A549 treated with AZD9567 at 1 μM for 4 hours (cell line): ENCODE data around the gene ISG20. TPM values are rescaled to one million over a fixed set of nuclear protein-coding genes. Genes with fewer than 3 reads are reported as not detected.

Experiments used
- total RNA-seq: library from RNA; stranded (reverse); fragments of 200-300 nt; extraction: Qiagen RNA extraction; gene quantifications from 5 replicates; pipeline ENCODE4 v1.2.3, GENCODE V29; 2022; ENCODE audit not compliant: insufficient read depth

ISG20 gene
- 34.8 to 40.3 TPM (median 37.0 TPM) in 5 replicates for total RNA-seq

DNA sequence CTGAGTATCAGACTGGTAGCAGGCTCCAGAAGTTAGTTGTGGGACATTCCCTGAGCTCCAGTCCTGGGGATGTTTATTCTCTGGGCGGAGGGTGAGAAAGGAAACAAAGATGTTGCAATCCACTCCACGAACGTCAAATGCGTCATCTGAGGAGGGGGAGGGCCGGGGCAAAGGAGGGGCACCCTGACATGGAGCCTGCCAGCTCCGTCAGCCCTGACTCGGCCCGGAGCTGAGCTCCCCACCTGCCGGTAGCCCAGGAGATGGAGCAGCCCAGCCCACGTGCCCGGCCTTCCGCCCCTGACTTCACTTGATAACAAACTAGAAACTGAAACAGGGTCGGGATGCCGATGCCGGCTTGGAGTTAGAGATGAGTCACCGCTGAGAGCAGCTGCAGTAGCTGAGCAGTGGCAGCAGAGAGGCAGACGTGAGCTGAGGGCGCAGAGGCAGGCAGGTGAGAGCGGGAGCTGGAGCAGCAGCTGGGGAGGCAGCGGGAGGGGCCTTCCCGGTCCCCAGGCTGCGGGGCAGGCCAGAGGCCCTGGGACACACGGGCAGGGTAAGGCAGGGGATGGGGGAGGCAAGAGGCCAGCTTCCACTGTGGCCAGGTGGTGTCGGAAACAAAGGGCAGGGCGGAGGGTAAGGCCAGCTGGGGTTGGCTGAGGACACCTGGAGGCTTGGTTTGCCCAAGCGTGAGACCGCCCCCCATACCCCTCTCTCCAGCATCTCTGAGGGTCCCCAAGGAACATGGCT lies at the start of gene ISG20:
Gene ISG20, plus strand, starts transcription at position 391 of the 747 bp plus-strand sequence. Its CDS starts 351 bp downstream, at position 742.

DNA sequence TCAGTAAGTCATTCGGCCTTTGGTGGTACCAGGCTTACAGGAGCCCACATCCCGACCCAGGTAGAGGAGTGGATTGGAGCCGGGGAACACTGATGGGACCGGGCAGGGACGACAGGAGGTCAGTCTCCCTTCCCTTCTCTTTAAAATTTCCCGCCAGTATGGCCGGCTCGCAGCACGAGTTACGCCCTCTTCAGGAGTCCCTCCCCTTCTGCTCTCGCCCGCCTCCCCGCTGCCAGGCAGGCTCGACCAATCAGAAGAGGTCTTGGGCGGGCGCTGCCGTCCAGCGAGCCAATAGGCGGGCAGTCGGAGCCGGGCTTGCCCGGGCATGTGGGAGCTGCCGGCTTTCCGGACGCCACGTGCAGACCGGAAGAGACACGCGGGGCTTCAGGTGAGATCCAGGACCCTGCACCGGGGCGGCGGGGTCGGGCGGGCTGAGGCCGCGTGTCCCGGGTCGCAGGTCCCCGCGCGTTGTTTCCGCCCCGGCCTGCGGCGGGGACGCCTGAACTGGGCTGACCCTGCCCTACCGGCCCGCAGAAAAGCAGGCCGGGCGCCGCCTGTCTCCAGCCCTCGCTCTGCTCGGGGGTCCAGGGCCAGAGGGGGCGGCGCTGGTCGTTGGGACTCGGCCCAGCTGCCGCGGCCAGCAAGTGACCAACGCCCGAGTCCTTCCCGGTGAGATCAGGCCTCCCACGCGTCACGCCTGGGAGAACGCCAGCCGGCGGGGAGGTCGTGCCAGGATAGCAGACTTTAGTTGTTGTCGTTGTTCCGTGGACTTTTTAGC lies 17.6 kb upstream of the ISG20 start, which contains the start of gene AEN:
Gene AEN, plus strand, starts transcription at position 346 of the 778 bp plus-strand sequence. CDS start 4,870 bp downstream, outside the sequence.

Other genes starting within 250 kb of the ISG20 start
- gene MRPL46, start 171.6 kb upstream of the ISG20 start, total RNA-seq = 27.3 to 63.2 TPM (median 56.8 TPM) in 5 replicates
- gene MRPS11, start 171.3 kb upstream of the ISG20 start, total RNA-seq = 109 to 152 TPM (median 114 TPM) in 5 replicates
- gene DET1, start 92.3 kb upstream of the ISG20 start, total RNA-seq = 3.6 to 5.9 TPM (median 5.2 TPM) in 5 replicates
- gene AEN, start 17.7 kb upstream of the ISG20 start, total RNA-seq = 69.9 to 88.5 TPM (median 73.3 TPM) in 5 replicates
- 0.42 to 0.59 TPM (median 0.45 TPM) in 5 replicates for gene ACAN, start 164.4 kb downstream of the ISG20 start, total RNA-seq